B cell (primary cell): ENCODE results near the gene PGAM2. TPM values are rescaled to one million over a fixed set of nuclear protein-coding genes. Genes with fewer than 3 reads are reported as not detected.

Experiments
- ATAC-seq: fragments of 200-7000 bp; cut with Tn5 transposase; one replicate; pipeline ENCODE4 v1.10.0; 2021; ENCODE audit warnings: low read depth, mild to moderate bottlenecking, moderate number of reproducible peaks, moderate library complexity
- CTCF ChIA-PET: fragments of 350-600 bp; sonication (Branson Sonifier 250); formaldehyde crosslinking; loops from one replicate; lab custom pipeline; 2021; ENCODE audit warnings: antibody characterized with exemption, inconsistent platforms; lab: Charles Lee
- POLR2A ChIA-PET: fragments of 350-600 bp; sonication (Branson Sonifier 250); formaldehyde crosslinking; loops from one replicate; lab custom pipeline; 2021; ENCODE audit warnings: antibody characterized with exemption; lab: Charles Lee
- DNase-seq: peaks from one replicate; pipeline ENCODE4 v3.0.0; 2013
- H2AFZ ChIP-seq: 2 replicates; pipeline ENCODE4 v1.6.1; 2012; ENCODE audit warnings: mild to moderate bottlenecking, low read depth, low read length; ENCODE audit not compliant: insufficient read depth, poor library complexity, severe bottlenecking
- H3K27ac ChIP-seq, 2 donors: 1 replicate in 1 of 2; 2 replicates in 1 of 2; pipeline ENCODE4 v1.5.1; 2012 to 2013; ENCODE audit warnings: low read length in 2 of 2, mild to moderate bottlenecking in 2 of 2, moderate library complexity in 1 of 2
- H3K27me3 ChIP-seq, 4 experiments: fragments of 200-600 bp in 1 of 4; sonication (generic) in 1 of 4; replicated peaks in 1 of 4; 1 replicate in 2 of 4; 2 replicates in 2 of 4; pipeline versions ENCODE4 v1.6.1 to v1.7.0; 2013 to 2016; ENCODE audit warnings: low read length in 3 of 4, mild to moderate bottlenecking in 2 of 4, mixed read lengths in 1 of 4, moderate library complexity in 1 of 4; ENCODE audit not compliant: insufficient read depth in 4 of 4, control insufficient read depth in 3 of 4; ENCODE audit errors: control extremely low read depth in 1 of 4
- H3K36me3 ChIP-seq, 2 experiments: replicated peaks in 1 of 2; 1 replicate in 1 of 2; 2 replicates in 1 of 2; pipeline versions ENCODE4 v1.6.1 to v1.7.1; 2013; ENCODE audit warnings: low read length in 1 of 2; ENCODE audit not compliant: insufficient read depth in 2 of 2, control insufficient read depth in 1 of 2; ENCODE audit errors: control extremely low read depth in 1 of 2, extremely low read depth in 1 of 2
- H3K4me1 ChIP-seq, 2 donors: fragments of 200-600 bp in 1 of 2; sonication (generic) in 1 of 2; 1 replicate in 1 of 2; 2 replicates in 1 of 2; pipeline versions ENCODE4 v1.5.1 to v1.6.1; 2013 to 2017; ENCODE audit warnings: low read length in 2 of 2; ENCODE audit not compliant: control insufficient read depth in 2 of 2, insufficient read depth in 2 of 2
- H3K4me2 ChIP-seq: replicated peaks from 2 replicates; pipeline ENCODE3; 2012; ENCODE audit warnings: mild to moderate bottlenecking, low read depth, low read length; ENCODE audit not compliant: poor library complexity, severe bottlenecking
- H3K4me3 ChIP-seq, 5 experiments: fragments of 200-600 bp in 1 of 5; sonication (generic) in 1 of 5; 1 replicate in 3 of 5; 2 replicates in 2 of 5; pipeline versions ENCODE4 v1.5.1 to v1.7.0; 2011 to 2016; ENCODE audit warnings: low read length in 4 of 5, mild to moderate bottlenecking in 4 of 5, low read depth in 2 of 5, control low read depth in 1 of 5, moderate library complexity in 1 of 5; ENCODE audit not compliant: insufficient read depth in 1 of 5; ENCODE audit errors: control extremely low read depth in 1 of 5, extremely low read depth in 1 of 5
- H3K79me2 ChIP-seq: fragments of 200-600 bp; sonication (generic); one replicate; pipeline ENCODE4 v1.6.0; 2016; ENCODE audit warnings: low read length; ENCODE audit not compliant: control insufficient read depth, insufficient read depth
- H3K9ac ChIP-seq: fragments of 200-600 bp; sonication (generic); 2 replicates; pipeline ENCODE4 v1.6.1; 2017; ENCODE audit warnings: mild to moderate bottlenecking, low read length, moderate library complexity
- H3K9me3 ChIP-seq, 3 donors: one replicate each; pipeline versions ENCODE4 v1.6.1 to v1.7.1; 2013; ENCODE audit warnings: low read length in 2 of 3; ENCODE audit not compliant: control insufficient read depth in 2 of 3, insufficient read depth in 1 of 3; ENCODE audit errors: control extremely low read depth in 1 of 3
- H4K20me1 ChIP-seq: 2 replicates; pipeline ENCODE4 v1.6.0; 2012; ENCODE audit warnings: mild to moderate bottlenecking, low read length; ENCODE audit not compliant: insufficient read depth, control insufficient read depth, poor library complexity, severe bottlenecking
- H3K27ac Mint-ChIP-seq: one replicate; pipeline ENCODE4 v1.8.0; 2021; ENCODE audit warnings: mixed read lengths
- H3K27me3 Mint-ChIP-seq: one replicate; pipeline ENCODE4 v1.8.0; 2021; ENCODE audit warnings: mixed read lengths
- H3K4me1 Mint-ChIP-seq: one replicate; pipeline ENCODE4 v1.8.0; 2021; ENCODE audit warnings: mixed read lengths
- H3K4me3 Mint-ChIP-seq: one replicate; pipeline ENCODE4 v1.8.0; 2021; ENCODE audit warnings: mixed read lengths
- H3K9me3 Mint-ChIP-seq: one replicate; pipeline ENCODE4 v1.8.0; 2022; ENCODE audit warnings: mixed read lengths; ENCODE audit not compliant: insufficient read depth
- EZH2 ChIP-seq: IDR thresholded peaks from 2 replicates; pipeline ENCODE4 v1.6.1; 2012; ENCODE audit warnings: borderline replicate concordance, low read depth, mild to moderate bottlenecking, moderate library complexity, low read length; ENCODE audit not compliant: insufficient read depth, poor library complexity, severe bottlenecking
- WGBS: methylation state at CpG from one replicate; pipeline ENCODE4 v1.1.5; 2013; ENCODE audit warnings: missing lambda C conversion rate; ENCODE audit not compliant: insufficient coverage; 5-methylcytosine and 5-hydroxymethylcytosine counted together
- intact Hi-C: fragments of 100-400 bp; cut with micrococcal nuclease; formaldehyde crosslinking; loops from one replicate; pipeline ENCODE4 v1.10.0; 2022
- polyA plus RNA-seq: library from polyadenylated mRNA; depleted of rRNA; stranded (reverse); fragments of >200 nt; gene quantifications from 2 replicates; pipeline ENCODE4 v1.2.3, GENCODE V29; 2012
- total RNA-seq, 2 donors: library from RNA; stranded (reverse); fragments of 120-200 nt in 1 of 2; gene quantifications; 1 replicate in 1 of 2; 2 replicates in 1 of 2; pipeline versions ENCODE4 v1.2.3 to v1.2.4, GENCODE V29; 2013 to 2022
- TF ChIP-seq, protein P1 (sequence below): fragments of 200-600 bp; IDR thresholded peaks from one replicate; pipeline ENCODE4 v1.8.0; 2022; ENCODE audit warnings: antibody characterized with exemption, mild to moderate bottlenecking

PGAM2 gene
- total and polyA plus RNA-seq, 2 donors (not counting 1 experiment from before 2014, with no cell fraction given), result 0.69 to 3.2 TPM

DNA sequence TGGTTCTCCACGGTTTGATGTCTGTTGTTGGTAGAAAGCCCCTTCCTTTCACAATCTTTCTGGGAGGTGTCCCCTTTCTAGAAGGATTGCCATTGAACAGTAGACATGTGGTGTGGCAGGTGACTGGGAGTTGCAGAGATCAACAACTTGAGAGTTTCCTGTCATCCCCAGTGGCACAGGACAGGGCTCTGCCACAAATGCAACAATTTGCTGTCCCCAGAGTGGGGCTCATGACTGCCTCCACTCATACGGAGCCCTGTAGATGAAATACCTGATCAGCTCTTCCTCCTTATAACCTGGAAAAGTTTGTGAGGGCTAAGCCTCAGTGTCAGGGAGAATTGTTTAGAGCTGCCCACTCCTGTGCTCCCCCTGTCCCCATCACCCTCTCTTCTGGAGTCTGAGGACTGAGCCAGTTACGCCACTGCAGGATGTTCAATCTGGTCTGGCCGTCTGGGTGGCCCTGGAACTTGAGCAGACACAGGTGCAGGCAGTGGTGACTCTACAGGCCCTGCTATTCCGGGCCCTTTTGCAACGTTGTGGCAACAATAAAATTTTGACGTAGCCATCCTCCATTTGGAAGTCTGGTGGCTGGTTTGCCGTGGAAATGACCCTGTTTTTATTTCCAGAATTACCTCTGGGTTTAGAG is 14.3 kb downstream of the PGAM2 start:
- no peaks in the 10 kb centered on the region for H3K27me3 Mint-ChIP-seq
- no peak overlapping the region for H3K9ac ChIP-seq
- H3K36me3 ChIP-seq, result peaks cover 0 to 78% of the 10 kb centered on the region in 2 experiments
- H2AFZ ChIP-seq, result no peak overlapping the region
- peaks cover 73 to 83% of the 10 kb centered on the region in 2 donors for H3K4me1 ChIP-seq
- peak overlapping the region; percentile 59 for H3K27ac Mint-ChIP-seq
- H3K27me3 ChIP-seq, result no peaks in the 10 kb centered on the region
- H3K4me2 ChIP-seq, result no peak overlapping the region
- CTCF ChIA-PET, result no interaction called here
- peaks cover 59% of the 10 kb centered on the region for H4K20me1 ChIP-seq
- H3K4me1 Mint-ChIP-seq, result peaks cover 81% of the 10 kb centered on the region
- H3K79me2 ChIP-seq, result peaks cover 96% of the 10 kb centered on the region
- no peak for ATAC-seq
- H3K27ac ChIP-seq, result peak overlapping the region in 1 of 2 donors; percentile 51
- H3K9me3 Mint-ChIP-seq, result no peaks in the 10 kb centered on the region
- WGBS, result 92% methylated on average over 5 of the region's 8 CpGs
- H3K4me3 Mint-ChIP-seq, result no peak overlapping the region
- no peak for TF ChIP-seq EZH2
- TF ChIP-seq, protein P1, sequence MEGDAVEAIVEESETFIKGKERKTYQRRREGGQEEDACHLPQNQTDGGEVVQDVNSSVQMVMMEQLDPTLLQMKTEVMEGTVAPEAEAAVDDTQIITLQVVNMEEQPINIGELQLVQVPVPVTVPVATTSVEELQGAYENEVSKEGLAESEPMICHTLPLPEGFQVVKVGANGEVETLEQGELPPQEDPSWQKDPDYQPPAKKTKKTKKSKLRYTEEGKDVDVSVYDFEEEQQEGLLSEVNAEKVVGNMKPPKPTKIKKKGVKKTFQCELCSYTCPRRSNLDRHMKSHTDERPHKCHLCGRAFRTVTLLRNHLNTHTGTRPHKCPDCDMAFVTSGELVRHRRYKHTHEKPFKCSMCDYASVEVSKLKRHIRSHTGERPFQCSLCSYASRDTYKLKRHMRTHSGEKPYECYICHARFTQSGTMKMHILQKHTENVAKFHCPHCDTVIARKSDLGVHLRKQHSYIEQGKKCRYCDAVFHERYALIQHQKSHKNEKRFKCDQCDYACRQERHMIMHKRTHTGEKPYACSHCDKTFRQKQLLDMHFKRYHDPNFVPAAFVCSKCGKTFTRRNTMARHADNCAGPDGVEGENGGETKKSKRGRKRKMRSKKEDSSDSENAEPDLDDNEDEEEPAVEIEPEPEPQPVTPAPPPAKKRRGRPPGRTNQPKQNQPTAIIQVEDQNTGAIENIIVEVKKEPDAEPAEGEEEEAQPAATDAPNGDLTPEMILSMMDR, result no peak
- H3K4me3 ChIP-seq, result no peak overlapping the region
- intact Hi-C loops, result no loop called here
- H3K9me3 ChIP-seq, result no peaks in the 10 kb centered on the region
- DNase-seq, result no peak
- POLR2A ChIA-PET, result interaction anchor here (0.6 to 1.0 kb wide), 2 partner anchors 11 to 871 kb away, joined by 3 to 10 read pairs; no protein-coding TSS in a partner anchor

DNA sequence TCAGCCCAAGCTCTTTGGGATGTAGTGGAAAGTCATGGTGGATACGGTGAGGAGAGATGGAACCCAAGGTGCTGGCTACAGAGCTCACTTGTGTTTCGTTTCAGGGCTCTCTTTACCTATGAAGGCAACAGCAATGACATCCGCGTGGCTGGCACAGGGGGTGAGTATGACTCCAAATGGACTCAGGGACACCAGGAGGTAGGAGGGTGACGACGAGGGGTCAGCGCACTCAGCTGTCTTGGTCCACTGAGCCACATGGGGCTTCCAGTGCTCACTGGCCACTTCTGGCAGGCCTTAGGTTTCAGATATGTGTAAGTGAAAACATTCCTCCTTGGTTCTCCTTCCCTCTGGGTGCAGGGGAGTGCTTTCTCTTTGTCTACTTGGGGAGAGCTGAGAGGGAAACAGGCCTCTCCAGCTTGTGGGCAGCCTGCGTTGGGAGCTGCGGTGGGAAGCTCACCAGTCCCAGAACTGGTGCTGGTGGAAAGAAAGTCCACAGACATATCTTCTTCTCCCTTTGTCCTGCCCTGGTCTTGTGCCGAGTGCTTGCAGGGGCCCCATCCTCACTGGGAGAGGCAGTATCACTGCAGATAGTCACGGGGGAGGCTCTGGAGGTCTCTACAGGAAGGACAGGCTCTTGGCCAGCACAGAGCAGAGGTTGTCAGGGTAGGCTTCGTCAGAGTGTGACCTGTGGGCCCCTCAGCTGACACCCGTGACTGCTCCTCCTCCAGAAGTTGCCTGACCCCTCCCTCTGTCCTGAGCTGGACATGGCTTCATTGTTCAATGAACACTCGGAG is 15.0 kb downstream of the PGAM2 start:
- ATAC-seq, result no peak
- Histone ChIP-seq H3K36me3 (peaks cover 0 to 72% of the 10 kb centered on the region in 2 experiments), H3K27me3 (no peaks in the 10 kb centered on the region), H3K9ac (no peak overlapping the region), H4K20me1 (peaks cover 65% of the 10 kb centered on the region), H3K4me3 (no peak overlapping the region), H3K27ac (peak overlapping the region in 1 of 2 donors; percentile 51), H2AFZ (no peak overlapping the region), H3K9me3 (no peaks in the 10 kb centered on the region), H3K4me1 (peaks cover 73 to 83% of the 10 kb centered on the region in 2 donors), H3K79me2 (peaks cover 96% of the 10 kb centered on the region), H3K4me2 (no peak overlapping the region)
- 91% methylated on average over 11 of the region's 14 CpGs for WGBS
- intact Hi-C loops, result no loop called here
- Mint-ChIP-seq H3K27me3 (no peaks in the 10 kb centered on the region), H3K27ac (peak overlapping the region; percentile 59), H3K4me1 (peaks cover 81% of the 10 kb centered on the region), H3K4me3 (no peak overlapping the region), H3K9me3 (no peaks in the 10 kb centered on the region)
- no peak for TF ChIP-seq EZH2
- TF ChIP-seq, protein P1, result no peak
- ChIA-PET POLR2A (interaction anchor here (0.6 to 1.0 kb wide), 2 partner anchors 12 to 872 kb away, joined by 3 to 10 read pairs; no protein-coding TSS in a partner anchor), CTCF (no interaction called here)
- no peak for DNase-seq
